ENCODE data around the gene OSBPL9.
"Not testable (repeated sequence)": the region's sequence is repeated elsewhere in the genome, so short reads cannot be mapped to it uniquely, and the experiment has no call there.

The OSBPL9 gene

DNA sequence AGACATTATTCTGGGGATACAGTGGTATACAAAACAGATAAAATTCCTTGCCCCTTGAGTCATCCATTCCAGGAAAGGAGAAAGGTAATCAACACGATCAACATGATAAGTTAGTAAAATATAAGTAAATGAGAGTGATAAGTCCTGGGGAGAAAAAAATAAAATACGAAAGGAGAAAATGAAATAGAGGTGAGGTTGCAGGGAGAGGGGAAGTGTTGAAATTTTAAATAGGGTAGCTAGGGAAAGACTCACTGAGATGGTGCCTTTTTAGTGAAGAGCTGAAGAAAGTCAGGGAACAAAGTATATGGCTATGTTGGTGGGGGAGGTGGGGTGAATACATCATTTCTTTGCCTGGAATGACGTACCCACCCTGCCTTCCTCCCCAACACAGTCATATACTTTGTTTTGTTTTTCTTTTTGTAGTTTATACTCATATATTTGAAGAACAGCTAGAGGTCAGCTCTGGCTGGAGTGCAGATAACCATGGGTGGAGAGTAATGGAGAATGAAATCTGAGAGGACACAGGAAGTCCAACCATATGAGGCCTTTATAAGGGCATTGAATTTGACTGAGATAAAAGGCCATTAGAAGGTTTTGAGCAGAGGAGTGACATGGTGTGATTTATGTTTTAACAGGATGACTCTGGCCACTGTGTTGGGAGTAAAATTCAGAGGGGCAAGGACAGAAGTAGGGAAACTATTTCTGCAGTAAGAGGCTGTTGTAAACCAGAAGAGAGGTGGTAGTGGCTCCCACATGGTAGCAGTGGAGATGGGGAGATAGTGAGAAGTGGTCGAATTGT is 54.8 kb downstream of the OSBPL9 start:
- no peak for DNase-seq

DNA sequence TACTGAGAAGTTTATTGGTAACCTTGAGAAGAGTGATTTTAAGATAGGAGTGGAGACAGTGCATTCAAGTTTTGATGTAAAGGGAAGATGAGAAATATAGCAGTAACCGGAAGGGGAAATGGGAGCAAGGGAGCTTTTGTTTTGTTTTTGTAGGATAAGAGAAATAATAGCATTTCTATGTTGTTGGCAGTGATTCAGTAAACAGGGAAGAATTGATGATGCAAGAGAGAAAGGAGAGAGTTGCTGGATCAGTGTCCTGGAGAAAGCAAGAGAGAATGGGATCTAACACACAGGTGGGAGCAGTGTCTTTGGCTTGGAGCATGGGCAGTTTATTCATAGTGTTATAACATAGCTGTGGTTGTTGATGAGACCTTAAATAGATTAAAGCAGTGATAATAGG is 56.4 kb downstream of the OSBPL9 start:
- DNase-seq = no peak

DNA sequence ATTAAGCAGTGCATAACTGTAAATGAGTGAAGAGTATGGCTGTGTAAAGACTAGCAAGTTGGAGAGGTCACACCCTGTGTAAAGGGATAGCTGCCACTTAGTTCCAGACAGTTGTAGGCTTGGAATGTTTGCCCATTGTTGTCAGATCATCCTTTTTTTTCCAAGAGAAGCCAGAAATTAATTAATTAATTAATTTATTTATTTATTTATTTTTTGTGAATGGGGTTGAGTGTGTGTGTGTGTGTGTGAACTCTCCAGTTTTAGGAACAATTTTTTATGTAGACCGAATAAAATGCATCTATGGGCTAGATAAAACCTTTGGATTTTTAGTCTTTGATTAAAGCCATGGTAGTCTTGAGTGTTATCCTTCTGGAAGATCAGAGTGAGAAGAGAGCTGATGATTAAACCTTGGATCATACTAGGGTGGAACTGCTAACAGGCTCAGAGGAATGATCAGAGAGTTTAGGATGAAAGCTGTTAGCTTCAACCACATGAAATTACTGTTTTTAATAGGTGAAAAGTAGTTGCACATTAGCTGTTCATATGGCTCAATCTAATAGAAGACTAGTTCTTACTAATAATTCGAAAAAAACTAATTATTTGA is 58.4 kb downstream of the OSBPL9 start:
- DNase-seq = no peak

DNA sequence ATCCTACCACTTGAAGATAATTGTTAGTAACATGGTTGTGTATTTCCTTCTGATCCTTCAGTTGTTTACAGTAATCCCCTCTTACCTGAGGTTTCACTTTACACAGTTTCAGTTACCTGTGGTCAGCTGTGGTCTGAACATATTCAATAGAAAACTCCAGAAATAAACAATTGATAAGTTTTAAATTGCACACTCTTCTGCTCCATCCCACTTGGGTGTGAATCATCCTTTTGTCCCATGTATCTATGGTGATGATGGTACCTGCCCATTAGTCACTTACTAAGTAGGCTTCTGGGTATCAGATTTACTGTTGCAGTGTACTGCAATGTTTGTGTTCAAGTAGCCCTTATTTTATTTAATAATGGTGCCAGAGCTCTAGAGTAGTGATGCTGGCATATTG is 62.5 kb downstream of the OSBPL9 start:
- DNase-seq = no peak

DNA sequence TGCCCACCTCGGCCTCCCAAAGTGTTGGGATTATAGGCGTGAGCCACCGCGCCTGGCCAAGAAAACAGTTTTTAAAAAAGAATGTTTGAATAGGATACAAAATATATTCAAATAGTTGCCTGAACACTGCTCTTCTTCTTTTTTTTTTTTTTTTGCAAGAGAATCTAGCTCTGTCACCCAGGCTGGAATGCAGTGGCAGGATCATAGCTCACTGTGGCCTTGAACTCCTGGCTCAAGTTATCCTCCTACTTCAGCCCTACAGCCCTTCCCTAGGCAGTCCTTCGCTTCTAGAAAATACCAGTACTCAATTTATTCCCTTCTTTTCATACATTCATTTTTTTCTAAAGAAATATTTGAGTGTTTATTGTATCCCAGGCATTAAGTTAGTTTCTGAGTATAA is 67.9 kb downstream of the OSBPL9 start:
- no peak for DNase-seq

DNA sequence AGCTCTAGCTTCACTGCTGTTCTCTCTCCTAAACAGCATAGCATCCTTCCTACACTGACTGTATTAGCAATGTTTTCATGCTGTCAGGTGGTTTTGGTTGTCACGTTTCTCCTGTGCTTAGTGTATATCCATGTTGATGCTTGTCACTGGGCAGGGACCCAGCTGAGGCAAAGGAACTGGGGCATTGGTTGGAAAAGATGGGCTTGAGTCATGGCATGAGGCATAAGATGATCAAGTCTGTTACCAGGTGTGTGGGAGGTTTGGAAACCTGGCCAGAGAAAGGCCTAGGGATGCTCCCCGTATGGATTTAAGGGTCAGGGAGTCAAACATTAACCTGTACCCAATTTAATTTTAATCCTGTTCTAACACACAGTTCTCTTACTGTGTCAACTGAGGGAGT is 69.6 kb downstream of the OSBPL9 start:
- no peak for DNase-seq

DNA sequence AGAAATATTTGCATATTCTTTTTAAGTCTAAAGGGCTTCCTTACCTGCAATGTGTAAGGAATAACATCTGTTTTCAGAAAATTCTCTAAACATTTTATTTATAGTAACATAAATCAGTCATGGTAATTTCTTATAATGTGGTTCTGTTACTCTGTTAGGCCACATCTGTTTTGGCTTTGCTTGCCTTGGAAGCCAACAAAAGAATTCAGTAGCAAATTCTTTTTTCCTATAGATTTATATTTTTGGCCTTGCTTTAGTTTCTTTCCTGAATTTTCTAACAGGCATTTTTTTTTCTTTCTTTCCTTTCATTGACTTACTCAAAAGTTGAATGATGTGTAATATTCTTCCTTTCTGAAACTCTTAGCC is 72.2 kb downstream of the OSBPL9 start:
- DNase-seq = no peak

DNA sequence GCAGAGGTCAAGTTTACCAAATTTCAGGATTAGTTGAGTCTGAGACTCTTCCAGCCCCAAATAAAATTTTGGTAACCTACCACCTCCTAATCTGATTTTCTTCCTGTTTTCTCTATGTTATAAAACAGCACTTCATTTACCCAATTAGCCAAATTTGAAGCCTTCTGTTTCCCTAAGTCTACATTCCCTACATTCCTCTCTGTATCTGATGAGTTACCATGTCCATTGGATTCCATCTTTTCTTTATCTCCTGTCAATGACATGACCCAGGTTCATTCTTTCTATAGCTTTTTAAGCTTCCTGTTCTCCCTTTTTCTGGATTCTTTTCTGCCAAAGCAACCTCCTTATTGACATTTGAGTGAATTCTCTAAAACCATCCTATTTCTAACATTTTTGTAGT is 72.8 kb downstream of the OSBPL9 start:
- no peak for DNase-seq

DNA sequence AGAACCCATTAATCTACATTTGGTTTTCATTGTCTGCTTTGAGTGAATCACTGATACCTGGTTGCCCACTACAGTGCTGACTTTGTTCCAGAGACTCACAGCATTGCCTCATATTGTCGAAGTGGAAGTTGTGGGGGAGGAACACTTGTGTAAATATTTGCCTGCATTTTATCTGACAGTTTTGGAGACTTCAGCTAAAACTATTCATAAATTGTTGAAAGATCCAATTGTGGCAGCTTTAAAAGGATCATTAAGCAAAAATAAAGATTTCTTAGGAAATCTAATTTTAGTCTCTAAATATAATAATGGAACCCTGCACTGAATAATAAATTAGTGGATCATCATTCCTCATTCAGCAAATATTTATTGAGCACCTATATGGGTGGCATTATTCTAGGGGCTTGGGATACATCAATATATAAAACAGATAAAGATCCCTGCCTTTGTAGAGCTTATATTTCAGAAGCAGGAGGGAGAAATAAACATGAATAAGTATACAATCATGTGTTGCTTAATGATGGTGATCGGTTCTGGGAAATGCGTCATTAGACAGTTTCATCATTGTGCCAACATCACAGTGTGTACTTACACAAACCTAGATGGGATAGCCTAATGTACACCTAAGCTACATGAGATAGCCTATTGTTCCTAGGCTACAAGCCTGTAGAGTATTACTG is 73.5 kb downstream of the OSBPL9 start:
- peak; percentile 65 for DNase-seq

DNA sequence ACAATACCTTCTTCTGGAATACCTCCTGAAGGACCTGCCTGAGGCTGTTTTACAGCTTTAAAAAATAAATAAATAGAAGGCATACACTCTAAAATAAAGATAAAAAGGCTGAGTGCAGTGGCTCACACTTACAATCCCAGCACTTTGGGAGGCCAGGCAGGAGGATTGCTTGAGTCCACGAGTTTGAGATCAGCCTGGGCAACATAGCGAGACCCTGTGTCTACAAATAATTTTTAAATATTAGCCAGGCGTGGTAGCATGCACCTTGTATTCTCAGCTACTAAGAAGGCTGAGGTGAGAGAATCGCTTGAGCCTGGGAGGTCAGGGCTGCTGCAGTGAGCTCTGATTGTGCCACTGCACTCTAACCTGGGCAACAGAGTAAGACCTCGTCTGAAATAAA is 75.0 kb downstream of the OSBPL9 start:
- DNase-seq = no peak

DNA sequence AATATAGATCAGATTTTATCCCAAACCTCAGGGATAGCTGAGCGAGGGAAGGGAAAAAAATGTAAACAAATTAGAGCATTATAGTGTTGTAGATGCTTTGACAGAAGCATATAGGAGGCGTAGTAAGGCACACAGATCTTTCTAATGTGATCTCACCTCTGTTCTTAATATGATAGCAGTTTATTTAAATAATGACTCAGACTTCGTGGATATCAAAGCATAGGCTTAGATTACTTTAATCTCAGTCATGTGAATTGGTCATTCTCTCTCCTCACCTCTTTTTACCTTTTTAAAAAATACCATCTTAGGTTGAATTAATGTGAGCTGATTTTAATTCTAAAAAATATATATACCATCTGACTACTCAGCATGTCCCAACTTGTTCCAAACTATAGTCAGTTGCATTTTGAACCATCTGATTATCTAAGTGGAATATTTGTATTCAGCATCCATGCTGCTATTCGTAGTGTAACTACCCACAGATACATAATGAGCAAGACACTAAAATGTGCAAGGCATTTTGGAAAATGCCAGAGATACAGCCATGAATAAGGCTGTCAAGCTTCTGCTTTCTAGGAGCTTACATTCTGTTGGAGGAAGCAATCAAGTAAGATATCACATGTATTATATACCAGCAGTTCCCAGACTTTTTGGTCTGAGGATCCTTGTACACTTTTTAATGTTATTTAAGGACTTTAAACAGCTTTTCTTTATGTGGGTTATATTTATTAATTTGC is 76.7 kb downstream of the OSBPL9 start:
- no peak for DNase-seq

DNA sequence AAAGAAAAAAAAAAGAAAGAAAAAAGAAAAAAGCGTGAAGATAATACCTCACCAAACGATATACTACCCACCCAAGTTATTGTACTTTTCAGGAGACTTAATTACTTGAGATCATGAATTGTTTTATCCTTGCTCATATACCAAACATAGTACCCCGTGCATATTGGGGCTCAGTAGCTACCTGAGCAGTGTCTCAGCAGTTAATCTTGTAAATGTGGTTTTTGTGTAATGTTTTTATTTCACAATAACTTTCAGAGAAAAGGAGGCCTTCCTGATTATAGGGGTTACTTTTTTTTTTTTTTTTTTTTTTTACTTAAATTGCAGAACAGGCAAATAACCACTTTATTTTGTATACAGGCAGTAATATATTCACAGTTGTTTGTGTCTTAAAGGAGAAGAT is 80.3 kb downstream of the OSBPL9 start:
- DNase-seq = no peak

DNA sequence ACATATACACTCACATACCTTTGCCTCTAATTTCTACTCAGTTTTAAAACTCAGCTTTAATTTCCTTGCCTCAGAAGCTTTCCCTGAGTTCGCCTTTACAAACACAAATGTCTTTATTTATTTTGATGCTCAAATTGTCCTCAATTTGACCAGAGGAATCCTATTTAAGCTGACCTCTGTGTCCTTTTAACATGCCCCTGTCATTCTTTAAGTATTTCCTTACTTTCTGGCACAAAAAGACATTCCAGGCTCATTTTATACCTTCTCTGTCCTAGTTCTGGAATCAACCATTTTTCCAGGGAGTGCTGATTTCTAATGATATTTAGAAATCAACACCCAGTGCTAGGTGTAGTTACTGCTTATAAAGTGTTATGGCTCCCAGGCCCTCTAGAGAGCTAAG is 82.5 kb downstream of the OSBPL9 start:
- DNase-seq = no peak

DNA sequence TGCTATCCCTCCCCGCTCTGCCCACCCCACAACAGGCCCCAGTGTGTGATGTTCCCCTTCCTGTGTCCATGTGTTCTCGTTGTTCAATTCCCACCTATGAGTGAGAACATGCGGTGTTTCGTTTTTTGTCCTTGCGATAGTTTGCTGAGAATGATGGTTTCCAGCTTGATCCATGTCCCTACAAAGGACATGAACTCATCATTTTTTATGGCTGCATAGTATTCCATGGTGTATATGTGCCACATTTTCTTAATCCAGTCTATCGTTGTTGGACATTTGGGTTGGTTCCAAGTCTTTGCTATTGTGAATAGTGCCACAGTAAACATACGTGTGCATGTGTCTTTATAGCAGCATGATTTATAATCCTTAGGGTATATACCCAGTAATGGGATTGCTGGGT is 84.9 kb downstream of the OSBPL9 start:
- DNase-seq = not testable (repeated sequence)

DNA sequence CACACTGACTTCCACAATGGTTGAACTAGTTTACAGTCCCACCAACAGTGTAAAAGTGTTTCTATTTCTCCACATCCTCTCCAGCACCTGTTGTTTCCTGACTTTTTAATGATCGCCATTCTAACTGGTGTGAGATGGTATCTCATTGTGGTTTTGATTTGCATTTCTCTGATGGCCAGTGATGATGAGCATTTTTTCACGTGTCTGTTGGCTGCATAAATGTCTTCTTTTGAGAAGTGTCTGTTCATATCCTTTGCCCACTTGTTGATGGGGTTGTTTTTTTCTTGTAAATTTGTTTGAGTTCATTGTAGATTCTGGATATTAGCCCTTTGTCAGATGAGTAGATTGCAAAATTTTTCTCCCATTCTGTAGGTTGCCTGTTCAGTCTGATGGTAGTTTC is 85.3 kb downstream of the OSBPL9 start:
- DNase-seq = not testable (repeated sequence)

DNA sequence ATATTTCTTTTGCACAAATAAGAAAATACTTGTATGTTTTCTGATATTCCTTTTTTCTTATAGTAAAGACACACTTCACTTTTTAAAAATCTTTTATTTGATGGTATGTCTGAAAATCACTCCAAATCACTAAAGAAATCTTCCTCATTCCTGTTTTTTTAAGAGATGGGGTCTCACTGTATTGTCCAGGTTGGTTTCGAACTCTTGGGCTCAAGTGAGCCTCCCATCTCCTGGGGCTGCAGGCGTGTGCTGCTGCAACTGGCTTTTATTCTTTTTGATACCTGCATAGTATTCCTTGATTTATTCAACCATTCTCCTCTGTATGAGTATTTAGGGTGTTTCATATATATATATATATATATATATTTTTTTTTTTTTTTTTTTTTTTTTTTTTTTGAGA is 88.1 kb downstream of the OSBPL9 start:
- DNase-seq = no peak

DNA sequence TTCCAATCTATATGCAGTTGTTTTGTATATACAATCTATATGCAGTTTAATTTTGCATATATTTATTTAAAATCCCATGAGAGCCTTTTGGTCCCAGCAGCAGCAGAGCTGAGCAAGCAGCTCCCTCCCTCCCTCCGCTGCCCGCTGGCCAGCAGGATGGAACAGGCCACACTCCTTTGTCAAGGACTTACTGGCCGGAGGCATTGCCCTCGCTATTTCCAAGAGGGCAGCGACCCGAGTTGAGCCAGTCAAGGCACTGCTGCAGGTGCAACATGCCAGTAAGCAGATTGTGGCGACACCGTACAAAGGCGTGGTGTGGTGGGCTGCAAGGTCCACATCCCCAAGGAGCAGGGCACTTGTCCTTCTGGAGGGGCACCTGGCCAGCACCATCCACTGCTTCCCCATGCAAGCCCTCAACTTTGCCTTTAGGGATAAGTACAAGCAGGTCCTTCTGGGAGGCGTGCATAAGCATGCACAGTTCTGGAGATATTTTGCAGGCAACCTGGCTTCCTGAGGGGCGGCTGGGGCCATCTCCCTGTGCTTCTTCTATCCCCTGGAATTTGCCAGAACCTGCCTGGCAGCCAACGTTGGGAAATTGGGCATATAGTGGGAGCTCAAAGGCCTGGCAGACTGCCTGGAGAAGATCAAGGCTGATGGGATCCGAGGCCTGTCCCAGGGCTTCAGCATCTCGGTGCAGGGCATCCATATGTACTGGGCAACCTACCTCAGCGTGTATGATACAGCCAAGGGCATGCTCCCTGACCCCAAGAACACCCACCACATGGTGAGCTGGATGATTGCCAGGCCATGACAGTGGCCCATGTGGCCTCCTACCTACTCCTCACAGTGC is 92.2 kb downstream of the OSBPL9 start:
- no peak for DNase-seq

DNA sequence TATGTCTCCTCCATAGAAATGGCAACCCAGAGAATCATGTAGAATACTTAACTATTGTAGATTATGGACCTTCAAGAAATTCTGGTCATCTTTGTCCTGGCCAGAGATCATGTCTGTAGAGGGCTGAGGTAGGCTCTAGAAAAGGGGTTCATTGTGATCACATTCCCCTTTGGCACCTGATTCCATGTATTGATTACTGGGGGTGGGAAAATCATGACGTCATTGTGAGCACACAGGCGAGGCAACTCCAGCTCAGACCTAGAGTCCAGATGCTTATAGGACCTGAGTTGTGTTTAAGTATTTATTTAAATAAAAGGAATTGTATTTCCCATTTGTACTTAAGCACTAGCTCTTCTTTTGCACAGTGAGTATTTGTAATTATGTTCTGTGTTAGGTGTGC is 93.1 kb downstream of the OSBPL9 start:
- no peak for DNase-seq

DNA sequence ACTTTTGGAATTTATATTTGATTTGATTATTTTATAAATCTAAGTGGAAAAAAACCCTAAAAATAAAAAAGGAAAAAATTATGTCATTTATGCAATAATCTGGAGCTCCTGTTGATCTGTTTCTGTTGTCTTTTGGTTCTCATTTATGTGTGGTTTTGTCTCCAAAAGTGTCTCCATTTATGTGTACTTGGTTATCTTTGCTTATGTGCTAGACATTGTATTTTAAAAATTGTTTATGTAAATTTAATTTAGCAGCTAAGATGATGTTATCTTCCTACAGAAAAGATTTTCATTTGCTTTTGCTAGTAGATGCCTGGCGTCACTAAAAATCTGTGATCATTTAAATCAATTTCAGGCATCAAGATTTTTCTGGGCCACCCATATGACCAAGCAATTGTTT is 95.7 kb downstream of the OSBPL9 start:
- DNase-seq = no peak

DNA sequence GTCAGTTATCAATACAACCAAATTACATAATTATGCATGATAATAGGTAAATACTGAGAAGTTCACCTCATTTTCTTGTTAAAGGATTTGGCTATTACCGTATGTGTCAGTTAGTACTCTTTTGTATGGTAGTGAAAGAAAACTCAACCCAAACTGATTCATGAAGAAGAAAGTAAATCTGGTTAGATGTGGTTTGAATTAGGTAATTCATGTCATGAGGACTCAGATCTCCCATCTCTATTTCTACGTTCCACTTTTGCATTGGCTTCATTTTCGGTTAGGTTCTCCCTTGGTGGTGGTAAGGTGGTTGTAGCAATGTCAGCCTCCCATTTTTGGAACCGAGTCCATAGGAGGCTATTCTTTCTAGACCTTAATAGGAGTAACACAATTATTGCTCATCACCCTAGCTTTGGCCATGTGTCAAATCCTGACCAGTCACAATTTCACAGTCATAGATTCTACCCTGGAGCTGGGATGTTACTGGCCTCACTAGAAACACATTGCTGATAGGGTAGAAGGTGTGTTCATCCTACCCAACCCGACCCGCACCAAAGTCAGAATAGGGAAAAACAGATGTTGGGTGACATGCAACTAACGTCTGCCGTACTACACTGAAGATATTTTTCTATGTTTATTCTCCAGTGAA is 97.6 kb downstream of the OSBPL9 start:
- DNase-seq = no peak

DNA sequence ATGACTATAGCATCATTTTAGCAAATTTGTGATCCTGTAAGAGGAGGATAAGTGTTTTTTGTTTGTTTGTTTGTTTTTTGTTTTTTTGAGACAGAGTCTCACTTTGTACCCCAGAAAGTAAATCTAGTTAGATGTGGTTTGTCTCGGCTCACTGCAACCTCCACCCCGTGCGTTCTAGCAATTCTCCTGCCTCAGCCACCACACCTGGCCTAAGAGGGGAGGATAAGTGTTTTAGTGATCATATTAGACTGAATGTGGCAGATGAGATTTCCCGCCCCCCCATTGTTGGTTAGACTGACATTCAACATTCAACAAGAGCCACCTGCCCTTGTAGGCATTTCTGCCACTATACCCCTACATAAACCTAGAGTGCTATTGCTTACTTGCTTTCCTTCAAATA is 98.5 kb downstream of the OSBPL9 start:
- DNase-seq = no peak

DNA sequence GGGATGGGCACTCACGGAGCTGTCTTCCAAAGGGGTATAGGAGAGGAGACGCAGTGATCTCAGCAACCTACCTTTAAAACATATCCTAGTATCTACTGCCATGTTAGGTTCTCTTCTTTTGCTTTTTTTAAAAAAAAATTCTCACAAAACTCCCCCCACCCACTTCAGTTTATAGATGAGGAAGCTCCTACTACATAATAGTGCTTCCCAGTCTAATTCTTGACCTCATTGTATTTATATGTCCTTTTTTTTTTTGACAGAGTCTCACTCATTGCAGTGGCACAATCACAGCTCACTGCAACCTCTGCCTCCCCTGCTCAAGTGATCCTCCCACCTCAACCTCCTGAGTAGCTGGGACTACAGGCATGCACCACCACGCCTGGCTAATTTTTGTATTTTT is 99.9 kb downstream of the OSBPL9 start:
- DNase-seq = no peak
